Transverse colon (tissue), 4 donors: ENCODE data around the gene HERC6. TPM values are rescaled to one million over a fixed set of nuclear protein-coding genes. Genes with fewer than 3 reads are reported as not detected.
"Not testable (repeated sequence)": the region's sequence is repeated elsewhere in the genome, so short reads cannot be mapped to it uniquely, and the experiment has no call there.

Source experiments
- DNase-seq: peaks from one replicate; pipeline ENCODE4 v3.0.0-alpha.2; 2019
- H3K27ac ChIP-seq, 4 donors: fragments of 200-600 bp; sonication (generic); 2 replicates each; pipeline ENCODE4 v1.5.1; 2016 to 2018; ENCODE audit warnings: inconsistent platforms in 4 of 4
- H3K27me3 ChIP-seq: fragments of 200-600 bp; sonication (generic); 2 replicates; pipeline ENCODE4 v1.5.1; 2017; ENCODE audit warnings: inconsistent platforms
- H3K36me3 ChIP-seq, 4 donors: fragments of 200-600 bp; sonication (generic); 2 replicates each; pipeline ENCODE4 v1.5.1; 2017 to 2019; ENCODE audit warnings: inconsistent platforms in 4 of 4
- H3K4me1 ChIP-seq, 4 donors: fragments of 200-600 bp; sonication (generic); 2 replicates each; pipeline ENCODE4 v1.5.1; 2017 to 2020; ENCODE audit warnings: inconsistent platforms in 4 of 4
- H3K4me3 ChIP-seq, 4 donors: fragments of 200-600 bp; sonication (generic); 1 replicate in 1 of 4; 2 replicates in 3 of 4; pipeline versions ENCODE4 v1.5.1 to v1.6.1; 2017 to 2019; ENCODE audit warnings: inconsistent platforms in 4 of 4
- H3K9me3 ChIP-seq, 2 donors: fragments of 200-600 bp; sonication (generic); 2 replicates each; pipeline ENCODE4 v1.5.1; 2017 to 2019; ENCODE audit warnings: inconsistent platforms in 2 of 2
- CTCF ChIP-seq, 5 experiments: fragments of 200-600 bp in 3 of 5; fragments of 450-650 bp in 2 of 5; sonication (generic) in 3 of 5; IDR thresholded peaks; 1 replicate in 2 of 5; 2 replicates in 3 of 5; pipeline ENCODE4 v1.5.1; 2016 to 2017; ENCODE audit warnings: antibody characterized with exemption in 5 of 5, inconsistent platforms in 3 of 5, mild to moderate bottlenecking in 2 of 5, moderate library complexity in 1 of 5
- EP300 ChIP-seq: sonication (generic); formaldehyde crosslinking; IDR thresholded peaks from one replicate; pipeline ENCODE4 v1.6.1; 2017; ENCODE audit warnings: antibody characterized with exemption, low read depth
- POLR2A ChIP-seq: fragments of 450-650 bp; IDR thresholded peaks from one replicate; pipeline ENCODE4 v1.6.1; 2016; ENCODE audit warnings: antibody characterized with exemption, mild to moderate bottlenecking, moderate library complexity
- POLR2AphosphoS5 ChIP-seq, 3 donors: sonication (generic); formaldehyde crosslinking; IDR thresholded peaks; one replicate each; pipeline ENCODE4 v1.6.1; 2016; ENCODE audit warnings: antibody characterized with exemption in 3 of 3
- WGBS, 2 donors: methylation state at CpG; one replicate each; pipeline ENCODE4 v1.1.5; 2018; ENCODE audit warnings: low coverage in 1 of 2; 5-methylcytosine and 5-hydroxymethylcytosine counted together
- in situ Hi-C, 4 donors: fragments of 200-750 bp; cut with MboI; loops; one replicate each; pipeline versions ENCODE4 v1.15.0 to v1.15.1; 2017; ENCODE audit warnings: low sequenced_read_pairs in 3 of 4, low pct_ligation_motif_present in 1 of 4, low pct_unique_long_range_greater_than_20kb in 1 of 4
- intact Hi-C: fragments of 100-400 bp; cut with DNase I; formaldehyde crosslinking; loops from one replicate; pipeline ENCODE4 v1.15.1; 2023; ENCODE audit warnings: low total_unique reads
- total RNA-seq, 4 donors: library from RNA; depleted of rRNA; stranded (reverse); fragments of >200 nt; gene quantifications; one replicate each; pipeline ENCODE4 v1.1.0, GENCODE V29; 2016

Gene HERC6
- total RNA-seq, 4 donors from 2014 or later: 3.2 to 15.2 (median 5.8) TPM

- 85% methylated on average over 7 of the region's 7 CpGs; no CpG with 5 or more reads in 1 of the 2 donors for WGBS, 2 donors
- in situ Hi-C loops (loop anchor here in 1 of 4 donors (25.0 kb wide), 1 partner anchor 143 kb away; the partner anchor contains the start of gene PYURF), intact Hi-C loops (loop anchor here (10.0 kb wide), 1 partner anchor 144 kb away; no protein-coding TSS in a partner anchor)
- not testable (repeated sequence) for H3K9me3 ChIP-seq, H3K27ac ChIP-seq, H3K36me3 ChIP-seq, H3K4me3 ChIP-seq, H3K27me3 ChIP-seq, H3K4me1 ChIP-seq, DNase-seq
- peak; percentile 50 to 66 (median 59) for TF ChIP-seq CTCF (IDR thresholded peaks at IDR 0.05)
Observed at GRCh38 chr4:88369180-88369812, 9.4 kb upstream of the HERC6 start.

GRCh38 chr4:88381123-88381522, 2.5 kb downstream of the HERC6 start:
- H3K27ac ChIP-seq: peak overlapping the region in 1 of 4 donors; percentile 32
- no peaks in the 10 kb centered on the region for H3K36me3 ChIP-seq
- H3K4me3 ChIP-seq: no peak overlapping the region
- intact Hi-C loops: loop anchor here (10.0 kb wide), 1 partner anchor 86 kb away; no protein-coding TSS in a partner anchor
- H3K27me3 ChIP-seq: no peaks in the 10 kb centered on the region
- no peak for DNase-seq
- TF ChIP-seq POLR2A (no peak), POLR2AphosphoS5 (IDR thresholded peaks at IDR 0.05) (no peak), CTCF (IDR thresholded peaks at IDR 0.05) (no peak), EP300 (no peak)
- 77 to 86% methylated on average over 4 of the region's 4 CpGs for WGBS, 2 donors
- no peaks in the 10 kb centered on the region for H3K9me3 ChIP-seq
- in situ Hi-C loops: loop anchor here in 1 of 4 donors (25.0 kb wide), 1 partner anchor 344 kb away; no protein-coding TSS in a partner anchor
- H3K4me1 ChIP-seq: peaks cover 0 to 4% (median 0%) of the 10 kb centered on the region in 4 donors

GRCh38 chr4:88382621-88383020, 4.0 kb downstream of the HERC6 start:
- in situ Hi-C loops: loop anchor here in 1 of 4 donors (25.0 kb wide), 1 partner anchor 345 kb away; no protein-coding TSS in a partner anchor
- WGBS, 2 donors: 10% methylated on average over 1 of the region's 1 CpG; no CpG with 5 or more reads in 1 of the 2 donors
- Histone ChIP-seq H3K4me1 (peaks cover 0 to 4% (median 0%) of the 10 kb centered on the region in 4 donors), H3K9me3 (no peaks in the 10 kb centered on the region), H3K36me3 (no peaks in the 10 kb centered on the region), H3K27ac (peak overlapping the region in 1 of 4 donors; percentile 23), H3K4me3 (no peak overlapping the region), H3K27me3 (no peaks in the 10 kb centered on the region)
- intact Hi-C loops: loop anchor here (10.0 kb wide), 1 partner anchor 88 kb away; no protein-coding TSS in a partner anchor
- TF ChIP-seq POLR2AphosphoS5 (IDR thresholded peaks at IDR 0.05): no peak
- no peak for TF ChIP-seq CTCF (IDR thresholded peaks at IDR 0.05)
- TF ChIP-seq POLR2A: no peak
- TF ChIP-seq EP300: no peak
- no peak for DNase-seq

GRCh38 chr4:88390128-88390527, 11.5 kb downstream of the HERC6 start:
- H3K36me3 ChIP-seq: peaks cover 0 to 5% (median 0%) of the 10 kb centered on the region in 4 donors
- 99 to 100% methylated on average over 2 of the region's 2 CpGs for WGBS, 2 donors
- intact Hi-C loops: no loop called here

More at GRCh38 chr4:88390128-88390527, 11.5 kb downstream of the HERC6 start:
- Histone ChIP-seq H3K9me3 (no peaks in the 10 kb centered on the region), H3K4me3 (no peak overlapping the region), H3K27ac (no peak overlapping the region), H3K4me1 (no peaks in the 10 kb centered on the region), H3K27me3 (no peaks in the 10 kb centered on the region)
- no peak for DNase-seq
- in situ Hi-C loops: loop anchor here in 1 of 4 donors (25.0 kb wide), 1 partner anchor 353 kb away; no protein-coding TSS in a partner anchor
- no peak for TF ChIP-seq POLR2A
- TF ChIP-seq EP300: no peak
- no peak for TF ChIP-seq CTCF (IDR thresholded peaks at IDR 0.05)
- TF ChIP-seq POLR2AphosphoS5 (IDR thresholded peaks at IDR 0.05): no peak
